GM18499 (cell line): Measurements from ENCODE around the gene CAMK1D.
"Not testable (repeated sequence)": the region's sequence is repeated elsewhere in the genome, so short reads cannot be mapped to it uniquely, and the experiment has no call there.

ENCODE experiments used
- ATAC-seq: cut with Tn5 transposase; IDR thresholded peaks from one replicate; pipeline ENCODE4 v1.9.1; 2021; ENCODE audit warnings: moderate number of reproducible peaks; ENCODE audit not compliant: insufficient read depth, unreplicated experiment

Gene CAMK1D

DNA sequence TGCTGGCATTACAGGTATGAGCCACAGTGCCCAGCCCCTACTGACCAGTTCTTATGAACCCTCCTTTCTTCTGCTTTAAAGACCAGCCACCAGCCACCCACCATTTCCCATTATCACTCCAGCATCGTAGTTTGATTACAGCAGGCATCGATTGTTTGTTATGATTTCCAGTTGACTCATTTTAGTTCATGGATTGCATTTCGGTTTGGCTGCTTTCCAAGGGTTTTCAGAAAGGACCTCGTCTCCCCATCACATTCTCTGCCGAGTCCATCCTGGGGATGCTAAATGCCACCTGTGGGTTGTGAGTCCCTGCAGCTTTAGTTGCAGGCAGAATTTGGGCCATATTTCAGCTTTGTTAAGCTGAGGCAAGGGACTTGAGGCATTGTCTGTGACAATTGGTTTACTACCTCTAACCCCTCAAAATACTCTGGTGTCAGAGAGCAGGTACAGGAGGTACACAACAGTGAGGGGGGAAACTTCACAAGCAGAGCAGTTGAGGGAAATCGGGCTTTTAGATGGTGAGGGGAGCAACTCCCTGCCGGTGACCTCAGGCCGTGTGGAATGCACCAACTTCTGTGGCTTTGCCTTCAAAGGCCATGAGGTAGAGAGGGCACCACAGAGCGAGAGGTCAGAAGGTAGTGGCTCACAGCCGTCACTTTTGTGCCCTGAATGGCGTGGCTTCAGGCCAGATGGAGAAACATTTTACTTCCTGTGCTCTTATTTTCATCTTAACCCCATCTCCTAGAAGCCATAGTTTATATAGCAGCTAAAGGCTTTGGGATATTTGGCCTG, 448.3 kb downstream of the CAMK1D start:
- ATAC-seq: no peak

DNA sequence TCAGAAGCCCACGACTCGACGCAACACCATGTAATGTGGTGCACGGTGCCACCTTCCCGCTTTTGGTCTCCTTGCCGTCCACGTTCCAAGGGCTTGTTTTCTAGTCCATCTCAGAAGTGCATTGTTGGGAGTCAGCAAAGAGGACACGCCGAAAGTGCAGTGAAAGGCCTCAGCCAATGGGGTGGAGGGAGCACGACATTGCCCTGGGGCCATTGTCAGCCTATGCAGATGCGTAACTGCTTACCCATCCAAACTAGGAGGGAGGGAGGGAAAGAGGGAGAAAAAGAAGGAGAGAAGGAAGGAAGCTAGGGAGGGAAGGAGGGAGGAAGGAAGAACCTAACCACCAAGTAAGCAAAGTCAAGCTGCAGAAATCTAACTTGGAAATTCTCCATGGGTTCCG, 449.8 kb downstream of the CAMK1D start:
- no peak for ATAC-seq

GRCh38 chr10:12799714-12800113, 450.4 kb downstream of the CAMK1D start:
- no peak for ATAC-seq

- no peak for ATAC-seq
Measured at GRCh38 chr10:12800302-12800701, 451.0 kb downstream of the CAMK1D start.

DNA sequence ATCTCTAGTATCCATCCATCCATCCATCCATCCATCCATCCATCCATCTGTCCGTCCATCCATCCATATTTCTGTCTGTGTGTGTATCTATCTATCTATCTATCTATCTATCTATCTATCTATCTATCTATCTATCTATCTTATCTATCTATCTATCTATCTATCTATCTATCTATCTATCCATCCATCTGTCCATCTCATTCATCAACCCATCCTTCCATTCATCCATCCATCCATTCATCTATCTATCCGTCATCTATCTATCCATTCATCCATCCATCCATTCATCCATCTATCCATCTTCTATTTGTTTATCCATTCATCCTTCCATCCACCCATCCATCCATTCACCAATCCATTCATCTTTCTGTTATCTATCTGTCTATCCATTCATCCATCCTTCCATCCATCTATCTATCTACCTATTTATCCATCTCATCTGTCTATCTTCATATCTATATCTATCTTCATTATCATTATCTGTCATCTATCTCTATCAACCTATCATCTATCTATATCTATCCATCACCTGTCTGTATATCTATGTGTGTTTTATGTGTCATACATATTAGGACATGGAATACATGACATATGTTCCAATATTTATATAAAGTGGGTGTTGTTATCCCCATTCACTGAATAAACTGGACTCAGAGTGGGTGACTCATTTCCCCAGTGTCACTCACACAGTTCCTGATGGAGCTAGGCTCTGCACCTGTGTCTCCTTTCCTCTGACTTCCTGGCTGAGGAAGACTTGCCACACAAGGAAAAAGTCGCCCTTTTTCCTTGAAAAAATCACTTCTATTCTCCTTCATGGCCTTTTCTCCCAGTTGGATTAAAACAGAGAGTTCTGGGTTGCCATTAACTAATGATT, 452.1 kb downstream of the CAMK1D start:
- ATAC-seq: no peak

GRCh38 chr10:12803776-12804175, 454.4 kb downstream of the CAMK1D start:
- no peak for ATAC-seq

GRCh38 chr10:12806228-12807095, 457.1 kb downstream of the CAMK1D start:
- no peak for ATAC-seq

DNA sequence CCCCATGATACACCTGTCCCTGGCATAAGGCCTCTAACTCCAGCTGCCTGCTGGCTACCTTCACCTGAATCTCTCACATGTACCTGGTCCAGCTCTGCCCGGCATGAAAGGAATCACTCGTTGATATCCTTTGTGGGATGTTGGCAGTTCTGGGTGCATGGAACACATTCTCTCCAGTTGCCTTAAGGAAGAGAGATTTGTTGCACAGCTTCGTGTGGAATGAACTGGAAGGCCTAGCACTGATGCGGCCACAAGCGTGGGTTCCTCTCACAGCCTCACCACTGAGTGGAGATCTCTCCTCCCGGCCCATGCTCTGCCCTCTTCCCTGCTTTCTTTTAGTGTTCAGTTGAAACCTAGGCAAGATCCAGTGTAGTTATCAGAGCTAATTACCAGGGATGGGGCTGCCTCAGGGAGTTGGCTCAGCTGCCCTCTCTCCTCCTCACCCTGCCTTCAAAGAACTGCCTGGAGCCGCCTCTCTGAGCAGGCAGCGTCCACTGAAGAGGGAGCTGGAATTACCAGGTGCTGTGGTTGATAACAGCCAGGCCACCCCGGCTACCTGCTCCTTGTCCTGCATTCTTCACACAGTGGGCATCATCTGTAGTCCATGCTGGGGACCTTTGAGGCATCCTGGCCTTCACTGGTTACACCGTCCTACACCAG, 457.9 kb downstream of the CAMK1D start:
- ATAC-seq: no peak

DNA sequence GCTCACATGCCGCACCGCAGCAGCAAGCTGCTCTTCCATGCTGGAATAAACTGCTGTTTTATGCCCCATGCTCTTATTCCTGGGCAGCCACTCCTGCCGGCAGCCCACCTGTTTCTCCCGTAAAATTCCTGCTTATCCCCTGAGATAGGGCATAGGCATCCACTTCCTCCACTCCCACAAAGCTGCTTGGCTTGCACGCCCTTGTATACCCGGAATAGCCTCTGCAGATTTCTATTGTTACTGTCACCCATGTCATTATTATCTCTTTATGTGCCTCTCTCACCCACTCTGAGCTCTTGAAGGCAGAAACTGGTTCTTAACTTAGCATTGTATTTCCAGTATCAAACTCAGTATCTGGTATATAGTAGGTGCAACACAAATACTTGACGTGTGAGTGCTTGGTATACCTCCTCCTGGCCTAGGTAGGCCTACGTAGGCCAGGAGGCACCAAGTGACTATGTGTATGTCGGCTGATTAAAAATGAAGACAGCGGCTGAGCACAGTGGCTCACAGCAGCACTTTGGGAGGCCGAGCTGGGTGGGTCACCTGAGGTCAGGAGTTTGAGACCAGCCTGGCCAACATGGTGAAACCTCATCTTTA, 458.8 kb downstream of the CAMK1D start:
- ATAC-seq: no peak

DNA sequence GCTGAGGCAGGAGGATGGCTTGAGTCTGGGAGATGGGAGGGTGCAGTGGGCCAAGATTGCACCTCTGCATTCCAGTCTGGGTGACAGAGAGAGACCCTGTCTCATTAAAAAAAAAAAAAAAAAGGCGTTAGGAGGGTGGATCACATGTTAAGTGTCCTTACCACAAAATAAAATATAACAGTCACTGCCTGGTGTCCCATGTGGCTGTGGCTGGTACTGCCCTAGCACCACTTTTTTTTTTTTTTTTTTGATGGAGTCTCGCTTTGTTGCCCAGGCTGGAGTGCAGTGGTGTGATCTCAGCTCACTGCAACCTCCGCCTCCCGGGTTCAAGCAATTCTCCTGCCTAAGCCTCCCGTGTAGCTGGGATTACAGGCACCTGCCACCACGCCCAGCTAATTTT, 460.7 kb downstream of the CAMK1D start:
- ATAC-seq: not testable (repeated sequence)

- ATAC-seq: no peak
Measured at GRCh38 chr10:12811826-12812225, 462.5 kb downstream of the CAMK1D start.

DNA sequence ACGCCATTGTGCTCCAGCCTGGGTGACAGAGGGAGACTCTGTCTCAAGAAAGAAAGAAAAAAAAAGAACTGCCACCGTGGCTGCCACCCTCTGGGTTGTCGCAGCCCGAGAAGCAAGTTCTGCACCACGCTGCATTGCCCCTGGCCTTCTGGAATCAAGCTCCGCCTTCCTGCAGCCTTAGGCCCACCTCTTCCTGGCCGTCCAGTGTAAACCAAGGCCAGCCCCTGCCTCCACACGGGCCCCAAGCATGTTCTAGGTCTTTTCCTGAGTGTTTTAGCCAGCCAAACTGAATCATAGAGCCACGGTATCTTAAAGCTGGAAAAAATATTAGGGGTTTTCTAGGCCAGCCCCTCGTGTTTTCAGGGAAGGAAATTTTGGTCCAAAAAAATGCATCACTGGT, 463.2 kb downstream of the CAMK1D start:
- ATAC-seq: no peak

- no peak for ATAC-seq
Measured at GRCh38 chr10:12814166-12814565, 464.8 kb downstream of the CAMK1D start.

DNA sequence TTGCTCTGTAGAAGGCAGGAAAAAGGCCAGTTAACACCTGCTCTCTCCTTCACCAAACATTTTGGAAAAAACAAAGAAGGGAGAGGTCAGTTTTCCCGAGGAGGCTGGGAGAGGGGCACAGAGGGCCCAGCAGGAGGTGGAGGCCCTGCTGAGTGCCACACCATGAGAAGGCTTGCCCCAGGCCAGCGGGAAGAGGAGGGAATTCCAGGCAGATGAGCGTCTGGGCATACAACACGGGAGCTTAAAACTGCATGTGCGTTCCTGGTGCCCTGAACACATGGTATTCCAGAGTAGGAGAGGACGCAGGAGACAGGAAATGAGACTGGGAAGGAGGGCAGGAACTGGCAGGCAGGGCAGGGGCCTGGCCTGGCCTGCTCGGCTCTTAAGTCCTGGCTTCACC, 469.7 kb downstream of the CAMK1D start:
- no peak for ATAC-seq

DNA sequence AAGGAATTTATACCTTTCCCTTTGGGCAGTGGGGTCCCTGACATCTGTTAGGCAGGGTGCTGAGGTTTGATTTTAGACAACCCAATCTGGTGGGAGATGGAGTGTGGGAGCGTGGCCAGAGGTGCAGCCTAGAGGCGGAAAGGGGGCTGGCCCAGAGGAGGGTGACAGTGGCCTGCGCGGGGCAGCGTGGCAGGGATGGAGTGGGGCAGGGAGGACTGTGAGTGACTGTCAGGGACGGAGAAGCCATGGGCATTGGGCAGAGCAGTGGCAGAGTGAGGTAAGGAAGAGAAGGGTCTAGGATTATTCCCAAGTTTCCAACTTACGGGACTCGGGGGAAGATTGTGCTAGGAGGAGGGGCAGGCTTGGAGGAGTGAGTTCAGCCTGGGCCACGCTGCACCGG, 470.3 kb downstream of the CAMK1D start:
- ATAC-seq: no peak

GRCh38 chr10:12822126-12822892, 473.0 kb downstream of the CAMK1D start:
- no peak for ATAC-seq

- no peak for ATAC-seq
Measured at GRCh38 chr10:12822893-12823170, 473.5 kb downstream of the CAMK1D start.

DNA sequence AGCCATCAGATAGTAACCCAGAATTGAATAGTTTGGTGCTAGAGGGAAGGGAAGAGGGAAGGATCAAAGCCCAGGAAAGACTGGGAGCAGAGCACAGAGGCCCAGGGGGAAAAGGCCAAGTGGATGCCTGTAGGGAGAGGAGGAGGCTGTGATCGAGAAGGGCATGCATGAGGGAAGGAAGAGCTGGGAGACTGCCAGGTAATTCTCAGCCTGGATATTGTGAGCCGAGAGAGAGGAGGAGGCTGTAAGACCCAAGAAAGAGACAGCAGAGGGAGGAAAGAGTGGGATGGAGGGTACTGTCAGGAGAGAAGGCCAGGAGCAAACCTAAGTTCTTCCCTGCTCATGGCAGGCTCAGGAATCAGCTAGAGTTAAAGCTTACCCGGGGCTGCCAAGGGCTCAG, 474.0 kb downstream of the CAMK1D start:
- ATAC-seq: no peak

- ATAC-seq: no peak
Measured at GRCh38 chr10:12825260-12825849, 476.0 kb downstream of the CAMK1D start.
